Lower lobe of right lung (tissue), 2 donors: ENCODE data around the gene SMIM35. TPM values are rescaled to one million over a fixed set of nuclear protein-coding genes. Genes with fewer than 3 reads are reported as not detected.

Experiments used
- ATAC-seq, 2 donors: fragments of 200-7000 bp; cut with Tn5 transposase; one replicate each; pipeline ENCODE4 v1.9.1; 2020 to 2022; ENCODE audit warnings: mild to moderate bottlenecking in 2 of 2, moderate library complexity in 2 of 2
- DNase-seq: peaks from one replicate; pipeline ENCODE4 v3.0.0-alpha.2; 2020
- H3K27ac ChIP-seq: fragments of 200-600 bp; one replicate; pipeline ENCODE4 v1.8.0; 2022
- H3K27me3 ChIP-seq: fragments of 200-600 bp; one replicate; pipeline ENCODE4 v1.8.0; 2022; ENCODE audit warnings: low read depth
- H3K36me3 ChIP-seq: fragments of 200-600 bp; one replicate; pipeline ENCODE4 v1.8.0; 2022; ENCODE audit warnings: mild to moderate bottlenecking
- H3K4me1 ChIP-seq: fragments of 200-600 bp; one replicate; pipeline ENCODE4 v1.8.0; 2022
- H3K4me3 ChIP-seq: fragments of 200-600 bp; one replicate; pipeline ENCODE4 v1.8.0; 2022; ENCODE audit warnings: mild to moderate bottlenecking
- H3K9me3 ChIP-seq: fragments of 200-600 bp; one replicate; pipeline ENCODE4 v1.8.0; 2022
- intact Hi-C: fragments of 100-400 bp; cut with DNase I; formaldehyde crosslinking; loops from one replicate; pipeline ENCODE4 v1.11.0; 2022
- total RNA-seq: library from RNA; stranded (reverse); fragmentation: NEBNext Ultra II Directional; extraction: Animal tissue kit (Norgen Biotek cat#: 25700); gene quantifications from one replicate; pipeline ENCODE4 v1.2.1, GENCODE V29; 2021
- TF ChIP-seq, protein P1 (sequence below): fragments of 200-600 bp; IDR thresholded peaks from one replicate; pipeline ENCODE4 v1.8.0; 2022; ENCODE audit warnings: antibody characterized with exemption, mild to moderate bottlenecking
- donor health status: DM: no; HTN: yes; CAD: no; lungs with severe emphysema.

SMIM35 gene
- total RNA-seq, 1 donor from 2014 or later = not detected

DNA sequence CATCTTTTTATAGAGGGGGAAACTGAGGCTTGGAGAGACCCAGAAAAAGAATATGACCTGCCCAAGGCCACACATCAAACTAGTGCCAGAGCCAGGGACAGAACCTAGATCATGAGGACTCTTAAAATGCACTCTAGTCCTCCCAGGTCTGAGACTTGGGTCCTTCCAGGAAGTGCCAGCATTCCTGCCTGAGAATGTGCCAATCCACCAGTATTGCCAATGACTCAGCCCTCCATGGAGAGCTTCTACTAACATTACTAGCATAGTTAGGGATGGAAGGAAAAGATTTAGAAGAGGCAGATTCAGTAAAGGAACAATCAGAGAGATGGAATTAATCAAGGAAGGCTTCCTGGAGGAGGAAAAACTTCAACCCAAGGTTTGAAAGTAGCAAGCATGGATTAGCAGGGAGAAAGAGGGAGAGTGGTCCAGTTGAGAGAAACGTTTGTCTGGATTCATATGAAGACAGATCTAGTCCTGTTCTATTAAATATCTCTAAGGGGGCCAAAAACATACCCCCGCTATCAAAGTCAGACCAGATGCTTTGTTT, 20.1 kb upstream of the SMIM35 start:
- TF ChIP-seq, protein P1, sequence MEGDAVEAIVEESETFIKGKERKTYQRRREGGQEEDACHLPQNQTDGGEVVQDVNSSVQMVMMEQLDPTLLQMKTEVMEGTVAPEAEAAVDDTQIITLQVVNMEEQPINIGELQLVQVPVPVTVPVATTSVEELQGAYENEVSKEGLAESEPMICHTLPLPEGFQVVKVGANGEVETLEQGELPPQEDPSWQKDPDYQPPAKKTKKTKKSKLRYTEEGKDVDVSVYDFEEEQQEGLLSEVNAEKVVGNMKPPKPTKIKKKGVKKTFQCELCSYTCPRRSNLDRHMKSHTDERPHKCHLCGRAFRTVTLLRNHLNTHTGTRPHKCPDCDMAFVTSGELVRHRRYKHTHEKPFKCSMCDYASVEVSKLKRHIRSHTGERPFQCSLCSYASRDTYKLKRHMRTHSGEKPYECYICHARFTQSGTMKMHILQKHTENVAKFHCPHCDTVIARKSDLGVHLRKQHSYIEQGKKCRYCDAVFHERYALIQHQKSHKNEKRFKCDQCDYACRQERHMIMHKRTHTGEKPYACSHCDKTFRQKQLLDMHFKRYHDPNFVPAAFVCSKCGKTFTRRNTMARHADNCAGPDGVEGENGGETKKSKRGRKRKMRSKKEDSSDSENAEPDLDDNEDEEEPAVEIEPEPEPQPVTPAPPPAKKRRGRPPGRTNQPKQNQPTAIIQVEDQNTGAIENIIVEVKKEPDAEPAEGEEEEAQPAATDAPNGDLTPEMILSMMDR = no peak
- ATAC-seq (peak; percentile 32 to 56), DNase-seq (no peak)
- Histone ChIP-seq H3K36me3 (no peaks in the 10 kb centered on the region), H3K4me1 (no peaks in the 10 kb centered on the region), H3K27ac (no peak overlapping the region), H3K4me3 (no peak overlapping the region), H3K9me3 (no peaks in the 10 kb centered on the region), H3K27me3 (no peaks in the 10 kb centered on the region)
- intact Hi-C loops = no loop called here

DNA sequence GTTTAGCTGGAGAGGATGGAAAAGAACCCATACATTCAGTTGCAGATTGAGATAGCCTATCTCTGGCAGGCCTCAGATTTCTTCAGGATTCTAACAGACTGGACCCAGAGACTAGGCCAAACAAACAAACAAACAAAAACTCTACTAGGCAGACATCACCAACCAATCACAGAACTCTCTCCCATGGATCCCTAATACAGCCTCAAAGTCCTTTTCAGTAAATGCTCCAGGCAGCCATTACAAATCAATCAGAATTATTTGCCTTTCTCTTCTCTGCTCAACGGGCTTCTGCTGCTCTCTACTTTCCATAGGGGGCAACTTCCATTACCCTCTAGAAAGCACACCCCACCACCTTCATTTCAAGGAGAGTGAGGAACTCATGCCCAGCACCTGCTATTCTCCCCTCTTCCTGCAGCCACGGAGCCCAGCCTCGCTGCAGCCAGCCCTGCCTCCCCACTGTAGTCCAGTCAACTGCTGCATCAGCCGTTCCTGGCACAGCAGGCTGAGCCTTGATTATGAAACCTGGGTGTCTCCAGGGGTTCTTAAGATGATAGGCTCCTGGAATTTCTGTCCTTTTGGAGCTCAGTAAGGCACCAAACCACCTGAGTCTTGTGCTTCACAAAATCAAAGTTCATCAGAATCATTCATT, 19.0 kb upstream of the SMIM35 start:
- no peak overlapping the region for H3K27ac ChIP-seq
- H3K9me3 ChIP-seq = no peaks in the 10 kb centered on the region
- H3K27me3 ChIP-seq = no peaks in the 10 kb centered on the region
- H3K36me3 ChIP-seq = no peaks in the 10 kb centered on the region
- H3K4me3 ChIP-seq = no peak overlapping the region
- ATAC-seq (no peak), DNase-seq (no peak)
- intact Hi-C loops = no loop called here
- TF ChIP-seq, protein P1 = no peak
- H3K4me1 ChIP-seq = no peaks in the 10 kb centered on the region

DNA sequence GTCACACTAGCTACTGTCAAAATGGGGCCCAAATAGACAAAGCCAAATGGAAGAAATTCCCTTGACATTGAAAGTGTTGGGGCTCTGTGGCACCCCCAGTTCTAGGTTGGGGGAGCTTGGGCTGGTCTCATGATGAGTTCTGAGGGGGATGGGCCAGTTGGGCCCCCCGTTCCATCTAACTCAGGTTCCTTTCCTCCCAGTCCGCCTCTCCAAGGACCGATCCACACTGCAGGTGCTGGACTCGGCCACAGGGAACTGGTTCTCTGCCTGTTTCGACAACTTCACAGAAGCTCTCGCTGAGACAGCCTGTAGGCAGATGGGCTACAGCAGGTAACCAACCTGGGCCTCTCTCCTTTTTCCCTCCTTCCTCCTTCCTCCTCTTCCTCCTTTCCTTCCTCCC, 17.7 kb upstream of the SMIM35 start:
- intact Hi-C loops = no loop called here
- H3K27me3 ChIP-seq = no peaks in the 10 kb centered on the region
- ATAC-seq = no peak
- TF ChIP-seq, protein P1 = no peak
- no peaks in the 10 kb centered on the region for H3K4me1 ChIP-seq
- no peaks in the 10 kb centered on the region for H3K36me3 ChIP-seq
- no peak overlapping the region for H3K4me3 ChIP-seq
- no peak overlapping the region for H3K27ac ChIP-seq
- DNase-seq = no peak
- H3K9me3 ChIP-seq = no peaks in the 10 kb centered on the region

DNA sequence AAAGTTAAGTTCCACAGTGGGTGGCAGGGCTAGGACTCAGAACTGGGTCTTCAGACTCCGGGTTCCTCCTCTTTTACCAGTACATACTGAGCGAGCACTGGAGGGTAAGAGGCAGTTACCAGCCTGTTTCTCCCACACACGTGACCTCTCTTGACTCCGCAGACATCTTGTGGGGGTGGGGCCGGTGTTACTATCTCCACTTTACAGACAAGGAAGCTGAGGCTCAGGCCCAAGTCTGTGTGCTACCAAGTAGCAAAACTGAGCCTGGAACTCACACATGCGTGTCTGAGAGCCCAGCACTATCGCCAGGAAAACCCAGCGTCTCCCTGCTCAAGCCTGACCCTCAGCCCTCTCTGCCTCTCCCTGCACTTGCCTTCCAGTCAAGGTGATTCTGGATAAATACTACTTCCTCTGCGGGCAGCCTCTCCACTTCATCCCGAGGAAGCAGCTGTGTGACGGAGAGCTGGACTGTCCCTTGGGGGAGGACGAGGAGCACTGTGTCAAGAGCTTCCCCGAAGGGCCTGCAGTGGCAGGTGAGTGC, 16.0 kb upstream of the SMIM35 start:
- intact Hi-C loops = no loop called here

DNA sequence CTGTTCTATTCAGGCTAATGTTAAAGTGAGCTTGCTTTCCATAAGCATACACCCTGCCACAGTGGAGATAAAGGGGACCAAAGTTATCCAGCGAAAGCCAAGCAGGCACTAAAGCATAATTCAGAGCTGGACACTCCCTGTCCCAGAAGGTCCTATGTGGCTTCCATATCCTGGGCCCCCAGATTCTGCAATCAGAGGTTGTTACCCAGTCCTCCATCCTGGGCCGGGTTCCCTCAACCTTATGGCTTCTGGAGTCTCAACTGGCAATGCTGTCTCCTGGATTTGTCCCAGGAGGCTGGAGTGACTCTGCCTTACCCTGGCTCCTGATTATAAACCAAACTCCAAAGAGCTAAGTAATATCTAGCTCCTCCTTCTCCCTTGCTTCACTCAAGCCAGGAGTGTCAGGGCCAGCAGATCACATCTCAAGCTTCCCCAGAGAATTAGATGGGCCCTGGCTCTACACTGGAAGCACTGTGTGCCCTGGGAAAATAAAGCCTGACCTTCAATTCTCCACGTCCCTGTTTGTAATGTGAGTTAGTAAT, 14.0 kb upstream of the SMIM35 start:
- no peak for DNase-seq
- H3K27ac ChIP-seq = no peak overlapping the region
- H3K9me3 ChIP-seq = no peaks in the 10 kb centered on the region

More for the DNA sequence above, 16.0 kb upstream of the SMIM35 start:
- no peak overlapping the region for H3K27ac ChIP-seq
- no peaks in the 10 kb centered on the region for H3K36me3 ChIP-seq
- ATAC-seq = no peak
- TF ChIP-seq, protein P1 = no peak
- no peaks in the 10 kb centered on the region for H3K9me3 ChIP-seq
- no peak overlapping the region for H3K4me3 ChIP-seq
- no peak for DNase-seq
- no peaks in the 10 kb centered on the region for H3K27me3 ChIP-seq
- H3K4me1 ChIP-seq = no peaks in the 10 kb centered on the region

More for the DNA sequence above, 14.0 kb upstream of the SMIM35 start:
- ATAC-seq = no peak
- Histone ChIP-seq H3K36me3 (no peaks in the 10 kb centered on the region), H3K4me3 (no peak overlapping the region), H3K4me1 (no peaks in the 10 kb centered on the region), H3K27me3 (no peaks in the 10 kb centered on the region)
- TF ChIP-seq, protein P1 = no peak
- intact Hi-C loops = no loop called here
